OCI-LY7 (cell line): Measurements from ENCODE around the gene PHACTR1. TPM values are rescaled to one million over a fixed set of nuclear protein-coding genes. Genes with fewer than 3 reads are reported as not detected.

Source experiments
- BruUV-seq: library from RNA; stranded (reverse); fragments of 400-500 nt; replicated peaks from 2 replicates; lab custom pipeline; 2021; lab: Mats Ljungman, UMichigan
- CTCF ChIA-PET: fragments of 300-600 bp; sonication (Branson Sonifier 250); formaldehyde crosslinking; loops from one replicate; lab custom pipeline; 2022; ENCODE audit warnings: antibody characterized with exemption; ENCODE audit not compliant: unreplicated experiment; lab: Charles Lee
- POLR2A ChIA-PET: fragments of 300-600 bp; sonication (Branson Sonifier 250); formaldehyde crosslinking; loops from one replicate; lab custom pipeline; 2022; ENCODE audit warnings: antibody characterized with exemption; lab: Charles Lee
- DNase-seq: peaks from one replicate; pipeline ENCODE4 v3.0.0-alpha.2; 2015; ENCODE audit warnings: low spot score
- H2AFZ ChIP-seq: fragments of 200-600 bp; sonication (generic), shearing (Covaris generic); 2 replicates; pipeline ENCODE4 v1.6.1; 2014; ENCODE audit warnings: mild to moderate bottlenecking, antibody characterized with exemption, low read length, moderate library complexity
- H3K27ac ChIP-seq: fragments of 200-600 bp; sonication (generic); 2 replicates; pipeline ENCODE4 v1.5.1; 2014; ENCODE audit warnings: mixed run types, low read depth, mild to moderate bottlenecking, moderate library complexity, low read length, inconsistent platforms; ENCODE audit not compliant: poor library complexity, severe bottlenecking
- H3K36me3 ChIP-seq: fragments of 200-600 bp; sonication (generic); 2 replicates; pipeline ENCODE4 v1.6.1; 2014; ENCODE audit warnings: mild to moderate bottlenecking, antibody characterized with exemption, low read length, moderate library complexity, mixed read lengths; ENCODE audit not compliant: insufficient read depth
- H3K4me1 ChIP-seq: fragments of 200-600 bp; sonication (generic); 2 replicates; pipeline ENCODE4 v1.5.1; 2014; ENCODE audit warnings: mild to moderate bottlenecking, low read length; ENCODE audit not compliant: insufficient read depth, poor library complexity, severe bottlenecking
- H3K4me2 ChIP-seq: fragments of 200-600 bp; sonication (generic); 2 replicates; pipeline ENCODE4 v1.6.1; 2014; ENCODE audit warnings: mild to moderate bottlenecking, low read length
- H3K4me3 ChIP-seq: fragments of 200-600 bp; sonication (generic); 2 replicates; pipeline ENCODE4 v1.5.1; 2014; ENCODE audit warnings: mild to moderate bottlenecking, low read depth, low read length; ENCODE audit not compliant: poor library complexity, severe bottlenecking
- H3K79me2 ChIP-seq: fragments of 200-600 bp; sonication (generic); 2 replicates; pipeline ENCODE4 v1.6.1; 2016; ENCODE audit warnings: low read depth, mild to moderate bottlenecking, low read length, moderate library complexity, mixed read lengths; ENCODE audit not compliant: insufficient read depth
- H3K9me2 ChIP-seq: fragments of 200-600 bp; sonication (generic); 2 replicates; pipeline ENCODE4 v1.6.1; 2016; ENCODE audit warnings: mild to moderate bottlenecking, low read length, mixed read lengths; ENCODE audit not compliant: insufficient read depth
- H3K9me3 ChIP-seq: fragments of 200-600 bp; sonication (generic); 2 replicates; pipeline ENCODE4 v1.6.1; 2014; ENCODE audit warnings: mild to moderate bottlenecking, mixed run types, low read length, mixed read lengths
- H4K20me1 ChIP-seq: fragments of 200-600 bp; sonication (generic); 2 replicates; pipeline ENCODE4 v1.6.1; 2014; ENCODE audit warnings: mild to moderate bottlenecking, antibody characterized with exemption, low read length, moderate library complexity, mixed read lengths; ENCODE audit not compliant: insufficient read depth
- CTCF ChIP-seq: fragments of 200-600 bp; sonication (generic); conservative IDR thresholded peaks from 2 replicates; pipeline ENCODE4 v1.5.1; 2014; ENCODE audit warnings: mild to moderate bottlenecking, antibody characterized with exemption, low read length, moderate library complexity, mixed read lengths
- EZH2phosphoT487 ChIP-seq: fragments of 200-600 bp; sonication (generic); IDR thresholded peaks from 2 replicates; pipeline ENCODE4 v1.6.1; 2018; ENCODE audit warnings: low read depth, borderline replicate concordance, mild to moderate bottlenecking, mixed run types, antibody characterized with exemption, low read length, moderate library complexity, mixed read lengths
- intact Hi-C: fragments of 100-400 bp; cut with micrococcal nuclease; formaldehyde crosslinking; loops from one replicate; pipeline ENCODE4 v1.10.0; 2022; ENCODE audit not compliant: unreplicated experiment
- total RNA-seq, 2 experiments: library from RNA; depleted of rRNA in 1 of 2; stranded (reverse); fragments of >200 nt in 1 of 2; shearing (Covaris generic) in 1 of 2; gene quantifications; 2 replicates each; pipeline ENCODE4 v1.2.3, GENCODE V29; 2014 to 2022

Gene PHACTR1
- total RNA-seq, 2 experiments from 2014 or later, result 25.1 to 46.6 TPM

GRCh38 chr6:13013681-13014503 is 297.3 kb downstream of the PHACTR1 start:
- no peak overlapping the region for H3K4me2 ChIP-seq
- CTCF ChIA-PET, result no interaction called here
- no peak overlapping the region for H2AFZ ChIP-seq
- no peak overlapping the region for H3K27ac ChIP-seq
- no peaks in the 10 kb centered on the region for H3K9me2 ChIP-seq
- no peaks in the 10 kb centered on the region for H3K79me2 ChIP-seq
- H3K9me3 ChIP-seq, result no peaks in the 10 kb centered on the region
- no peak overlapping the region for H3K4me3 ChIP-seq
- H3K4me1 ChIP-seq, result no peaks in the 10 kb centered on the region
- no peaks in the 10 kb centered on the region for H4K20me1 ChIP-seq
- POLR2A ChIA-PET, result no interaction called here
- no peaks in the 10 kb centered on the region for H3K36me3 ChIP-seq
- intact Hi-C loops, result no loop called here
- no peak for DNase-seq
- TF ChIP-seq CTCF, result no peak
- no peak for TF ChIP-seq EZH2phosphoT487
- BruUV-seq, result no TSS peak

- intact Hi-C loops, result loop anchor here (5.0 kb wide), 1 partner anchor 318 kb away; no protein-coding TSS in a partner anchor
- no peak for TF ChIP-seq EZH2phosphoT487
- no peak for TF ChIP-seq CTCF
- no peak for DNase-seq
- ChIA-PET POLR2A (no interaction called here), CTCF (no interaction called here)
- no TSS peak for BruUV-seq
- Histone ChIP-seq H4K20me1 (no peaks in the 10 kb centered on the region), H2AFZ (no peak overlapping the region), H3K4me2 (no peak overlapping the region), H3K9me3 (no peaks in the 10 kb centered on the region), H3K36me3 (no peaks in the 10 kb centered on the region), H3K4me1 (no peaks in the 10 kb centered on the region), H3K79me2 (no peaks in the 10 kb centered on the region), H3K27ac (no peak overlapping the region), H3K4me3 (no peak overlapping the region), H3K9me2 (no peaks in the 10 kb centered on the region)
These were observed 298.2 kb downstream of the PHACTR1 start for GRCh38 chr6:13014504-13015378.
